Esophagus muscularis mucosa (tissue), 4 donors: ENCODE results near the gene WDFY4. TPM values are rescaled to one million over a fixed set of nuclear protein-coding genes. Genes with fewer than 3 reads are reported as not detected.

Source experiments
- DNase-seq: peaks from one replicate; pipeline ENCODE4 v3.0.0-alpha.2; 2017; ENCODE audit errors: extremely low spot score
- H3K27ac ChIP-seq, 4 donors: fragments of 200-600 bp; sonication (generic); replicated peaks in 1 of 4; 1 replicate in 3 of 4; 2 replicates in 1 of 4; pipeline ENCODE4 v1.5.1; 2016 to 2019; ENCODE audit warnings: mild to moderate bottlenecking in 1 of 4
- H3K27me3 ChIP-seq, 4 donors: fragments of 200-600 bp; sonication (generic); one replicate each; pipeline versions ENCODE4 v1.5.1 to v1.6.0; 2016 to 2019
- H3K36me3 ChIP-seq, 4 donors: fragments of 200-600 bp; sonication (generic); one replicate each; pipeline ENCODE4 v1.5.1; 2016 to 2019
- H3K4me1 ChIP-seq, 4 donors: fragments of 200-600 bp; sonication (generic); one replicate each; pipeline ENCODE4 v1.5.1; 2016 to 2019
- H3K4me3 ChIP-seq, 4 donors: fragments of 200-600 bp; sonication (generic); 1 replicate in 2 of 4; 2 replicates in 2 of 4; pipeline ENCODE4 v1.5.1; 2016 to 2019; ENCODE audit warnings: mild to moderate bottlenecking in 4 of 4, moderate library complexity in 1 of 4
- H3K9me3 ChIP-seq, 4 donors: fragments of 200-600 bp; sonication (generic); 1 replicate in 3 of 4; 2 replicates in 1 of 4; pipeline ENCODE4 v1.5.1; 2016 to 2019
- CTCF ChIP-seq, 3 experiments: fragments of 200-600 bp in 2 of 3; fragments of 450-650 bp in 1 of 3; sonication (generic) in 2 of 3; IDR thresholded peaks; one replicate each; pipeline ENCODE4 v1.5.1; 2017 to 2019; ENCODE audit warnings: antibody characterized with exemption in 3 of 3, mild to moderate bottlenecking in 2 of 3, moderate library complexity in 1 of 3
- EP300 ChIP-seq: sonication (generic); formaldehyde crosslinking; IDR thresholded peaks from one replicate; pipeline ENCODE4 v1.6.1; 2017; ENCODE audit warnings: antibody characterized with exemption
- POLR2A ChIP-seq: fragments of 450-650 bp; IDR thresholded peaks from one replicate; pipeline ENCODE4 v1.6.1; 2017; ENCODE audit warnings: antibody characterized with exemption, moderate library complexity, mild to moderate bottlenecking, low read depth
- POLR2AphosphoS5 ChIP-seq, 2 donors: sonication (generic); formaldehyde crosslinking; IDR thresholded peaks; one replicate each; pipeline ENCODE4 v1.6.1; 2017; ENCODE audit warnings: antibody characterized with exemption in 2 of 2
- WGBS: methylation state at CpG from one replicate; pipeline ENCODE4 v1.1.5; 2018; 5-methylcytosine and 5-hydroxymethylcytosine counted together
- intact Hi-C: fragments of 100-400 bp; cut with DNase I; formaldehyde crosslinking; loops from one replicate; pipeline ENCODE4 v1.15.1; 2023
- total RNA-seq, 4 donors: library from RNA; depleted of rRNA; stranded (reverse); fragments of >200 nt; gene quantifications; one replicate each; pipeline versions ENCODE4 v1.1.0 to v1.2.1, GENCODE V29; 2016

WDFY4 gene
- total RNA-seq, 4 donors from 2014 or later: 2.3 to 7.3 (median 5.2) TPM

GRCh38 chr10:48934672-48935501 is 250.2 kb downstream of the WDFY4 start:
- intact Hi-C loops: no loop called here
- no peaks in the 10 kb centered on the region for H3K36me3 ChIP-seq
- no peaks in the 10 kb centered on the region for H3K4me1 ChIP-seq
- DNase-seq: no peak
- H3K27ac ChIP-seq: no peak overlapping the region
- no peak for TF ChIP-seq POLR2AphosphoS5 (IDR thresholded peaks at IDR 0.05)
- no peak for TF ChIP-seq CTCF (IDR thresholded peaks at IDR 0.05)
- TF ChIP-seq EP300: no peak
- TF ChIP-seq POLR2A: no peak
- WGBS: 61% methylated on average over 17 of the region's 18 CpGs
- H3K27me3 ChIP-seq: no peaks in the 10 kb centered on the region
- H3K4me3 ChIP-seq: no peak overlapping the region
- H3K9me3 ChIP-seq: no peaks in the 10 kb centered on the region

GRCh38 chr10:48935577-48935976 is 250.9 kb downstream of the WDFY4 start:
- DNase-seq: no peak
- Histone ChIP-seq H3K27ac (no peak overlapping the region), H3K4me1 (no peaks in the 10 kb centered on the region), H3K36me3 (no peaks in the 10 kb centered on the region), H3K27me3 (no peaks in the 10 kb centered on the region), H3K4me3 (no peak overlapping the region), H3K9me3 (no peaks in the 10 kb centered on the region)
- TF ChIP-seq EP300 (no peak), CTCF (IDR thresholded peaks at IDR 0.05) (no peak), POLR2A (no peak), POLR2AphosphoS5 (IDR thresholded peaks at IDR 0.05) (no peak)
- intact Hi-C loops: no loop called here

GRCh38 chr10:48937796-48938195 is 253.1 kb downstream of the WDFY4 start:
- no peak for TF ChIP-seq POLR2AphosphoS5 (IDR thresholded peaks at IDR 0.05)
- no peak for TF ChIP-seq POLR2A
- no peak for TF ChIP-seq EP300
- H3K4me3 ChIP-seq: no peak overlapping the region
- no peaks in the 10 kb centered on the region for H3K9me3 ChIP-seq
- H3K27ac ChIP-seq: no peak overlapping the region
- no peaks in the 10 kb centered on the region for H3K27me3 ChIP-seq
- 89% methylated on average over 3 of the region's 3 CpGs for WGBS
- intact Hi-C loops: no loop called here
- no peaks in the 10 kb centered on the region for H3K4me1 ChIP-seq
- DNase-seq: no peak
- H3K36me3 ChIP-seq: no peaks in the 10 kb centered on the region

GRCh38 chr10:48938281-48938680 is 253.6 kb downstream of the WDFY4 start:
- Histone ChIP-seq H3K4me3 (no peak overlapping the region), H3K9me3 (no peaks in the 10 kb centered on the region), H3K27me3 (no peaks in the 10 kb centered on the region), H3K4me1 (no peaks in the 10 kb centered on the region), H3K27ac (no peak overlapping the region), H3K36me3 (no peaks in the 10 kb centered on the region)
- intact Hi-C loops: no loop called here
- no peak for TF ChIP-seq EP300
- no peak for TF ChIP-seq POLR2A
- no peak for TF ChIP-seq POLR2AphosphoS5 (IDR thresholded peaks at IDR 0.05)
- no peak for TF ChIP-seq CTCF (IDR thresholded peaks at IDR 0.05)
- 100% methylated on average over 1 of the region's 2 CpGs for WGBS
- DNase-seq: no peak

GRCh38 chr10:48938990-48939536 is 254.4 kb downstream of the WDFY4 start:
- DNase-seq: no peak
- H3K36me3 ChIP-seq: no peaks in the 10 kb centered on the region
- H3K9me3 ChIP-seq: no peaks in the 10 kb centered on the region
- no peak overlapping the region for H3K4me3 ChIP-seq
- intact Hi-C loops: no loop called here
- no peak for TF ChIP-seq POLR2AphosphoS5 (IDR thresholded peaks at IDR 0.05)
- TF ChIP-seq POLR2A: no peak
- TF ChIP-seq EP300: no peak
- TF ChIP-seq CTCF (IDR thresholded peaks at IDR 0.05): no peak
- H3K27ac ChIP-seq: no peak overlapping the region
- H3K4me1 ChIP-seq: no peaks in the 10 kb centered on the region
- WGBS: 69% methylated on average over 6 of the region's 6 CpGs
- H3K27me3 ChIP-seq: no peaks in the 10 kb centered on the region
